Stimulated activated CD8-positive, alpha-beta memory T cell treated with anti-CD3 and anti-CD28 coated beads, Interleukin-4, amount 100 ng/mL, for 1 hour (primary cell): ENCODE measurements around the gene NCOA3.

ENCODE experiments used
- DNase-seq, 2 donors: peaks; one replicate each; pipeline ENCODE4 v3.0.0-alpha.2; 2020; ENCODE audit warnings: low read depth in 2 of 2, low spot score in 1 of 2

Gene NCOA3

GRCh38 chr20:47663354-47664067 is 161.8 kb downstream of the NCOA3 start:
- peak; percentile 42 to 44 for DNase-seq

DNA sequence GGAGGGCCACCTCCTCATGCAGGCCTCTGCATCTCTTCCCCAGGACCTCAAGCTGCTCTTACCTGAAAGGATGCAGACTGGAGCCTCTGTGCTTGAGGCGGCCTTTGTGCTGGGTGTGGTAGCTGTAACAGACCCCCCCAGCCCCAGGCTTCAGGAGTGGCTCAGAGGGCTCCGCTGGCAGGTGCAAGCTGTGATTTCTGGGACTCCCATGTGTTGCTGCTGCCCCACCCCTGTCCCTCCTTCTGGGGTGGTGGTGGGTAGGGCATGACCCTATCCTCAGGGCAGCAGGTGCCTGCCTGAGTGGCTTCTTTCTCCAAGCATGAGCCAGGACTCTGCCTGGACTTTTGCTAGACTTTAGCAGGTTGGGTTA is 162.4 kb downstream of the NCOA3 start:
- DNase-seq = no peak

DNA sequence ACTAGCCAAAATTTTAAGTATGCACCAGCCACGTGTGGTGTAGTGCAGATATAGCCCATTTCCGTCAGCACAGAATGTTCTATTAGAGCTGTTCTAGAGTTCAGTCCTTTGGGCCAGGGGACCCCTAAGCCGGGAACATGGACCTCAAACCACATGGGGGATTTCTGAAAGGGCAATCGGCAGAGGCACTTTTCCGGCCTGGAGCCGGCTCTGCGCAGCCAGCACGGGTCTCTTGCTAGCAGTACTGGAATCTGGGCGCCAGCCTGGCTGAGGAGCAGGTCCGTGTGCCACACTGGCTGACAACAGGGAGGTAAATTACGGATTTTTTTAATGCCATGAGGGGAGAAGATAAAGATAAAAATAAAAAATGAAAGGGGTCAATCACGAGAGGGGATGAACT is 163.1 kb downstream of the NCOA3 start:
- no peak for DNase-seq

- no peak for DNase-seq
Measured at GRCh38 chr20:47665221-47665991, 163.7 kb downstream of the NCOA3 start.

DNA sequence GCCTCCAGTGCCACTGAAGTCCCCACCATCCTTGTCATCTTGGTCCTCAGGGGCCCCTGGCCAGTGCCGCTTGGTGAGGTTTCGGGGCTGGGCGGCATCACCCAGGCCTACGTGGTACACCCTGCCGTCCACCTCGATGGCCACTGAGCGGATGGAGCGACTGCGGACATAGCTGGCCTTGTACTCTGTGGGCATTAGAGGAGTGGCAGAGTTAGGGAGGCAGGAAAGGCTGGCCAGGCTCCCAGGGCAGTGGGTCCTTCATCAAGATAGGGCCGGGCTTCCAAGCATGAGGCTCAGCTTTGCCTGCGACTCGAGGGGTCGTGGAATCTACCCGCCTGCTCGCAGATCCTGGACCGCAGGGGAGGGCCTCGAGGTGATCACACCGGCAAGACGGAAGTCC is 164.6 kb downstream of the NCOA3 start:
- no peak for DNase-seq

GRCh38 chr20:47667086-47667485 is 165.4 kb downstream of the NCOA3 start:
- DNase-seq = no peak

DNA sequence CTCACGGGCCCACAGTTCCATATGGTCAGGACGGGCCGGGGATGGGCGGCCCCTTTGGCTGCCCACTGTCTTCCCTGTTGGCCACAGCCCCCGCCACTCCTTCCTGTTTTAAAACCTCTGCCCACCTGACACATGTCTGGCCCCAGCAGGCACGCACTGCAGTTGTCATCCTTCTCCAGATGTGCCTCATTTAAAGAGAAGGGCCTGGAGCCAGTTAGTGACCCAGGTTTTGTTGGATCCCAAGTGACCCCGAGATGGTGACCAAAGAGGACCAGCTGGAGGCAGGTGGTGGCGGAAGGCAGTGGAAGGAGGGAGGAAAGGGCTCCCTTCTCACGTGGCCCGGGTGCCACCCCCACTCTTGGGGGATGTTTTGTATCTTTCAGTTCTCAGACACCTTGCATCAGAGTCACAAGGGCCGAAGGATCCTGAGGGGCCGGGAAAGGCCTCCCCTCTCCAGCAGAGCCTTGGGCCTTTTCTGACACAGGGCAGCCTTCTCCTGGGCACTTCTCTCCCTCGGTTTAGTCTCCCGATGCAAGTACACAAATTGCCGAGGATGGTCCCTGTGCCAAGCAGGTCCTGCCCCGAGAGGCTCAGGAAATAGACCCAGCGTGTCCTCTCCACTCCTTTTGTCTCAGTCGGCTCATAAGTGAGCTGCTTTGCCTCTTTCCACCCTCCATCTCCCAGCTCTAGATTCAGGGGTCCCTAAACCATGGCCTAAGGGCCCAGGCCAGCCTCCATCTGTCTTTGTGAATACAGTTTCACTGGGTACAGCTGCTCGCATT is 166.0 kb downstream of the NCOA3 start:
- DNase-seq = no peak

DNA sequence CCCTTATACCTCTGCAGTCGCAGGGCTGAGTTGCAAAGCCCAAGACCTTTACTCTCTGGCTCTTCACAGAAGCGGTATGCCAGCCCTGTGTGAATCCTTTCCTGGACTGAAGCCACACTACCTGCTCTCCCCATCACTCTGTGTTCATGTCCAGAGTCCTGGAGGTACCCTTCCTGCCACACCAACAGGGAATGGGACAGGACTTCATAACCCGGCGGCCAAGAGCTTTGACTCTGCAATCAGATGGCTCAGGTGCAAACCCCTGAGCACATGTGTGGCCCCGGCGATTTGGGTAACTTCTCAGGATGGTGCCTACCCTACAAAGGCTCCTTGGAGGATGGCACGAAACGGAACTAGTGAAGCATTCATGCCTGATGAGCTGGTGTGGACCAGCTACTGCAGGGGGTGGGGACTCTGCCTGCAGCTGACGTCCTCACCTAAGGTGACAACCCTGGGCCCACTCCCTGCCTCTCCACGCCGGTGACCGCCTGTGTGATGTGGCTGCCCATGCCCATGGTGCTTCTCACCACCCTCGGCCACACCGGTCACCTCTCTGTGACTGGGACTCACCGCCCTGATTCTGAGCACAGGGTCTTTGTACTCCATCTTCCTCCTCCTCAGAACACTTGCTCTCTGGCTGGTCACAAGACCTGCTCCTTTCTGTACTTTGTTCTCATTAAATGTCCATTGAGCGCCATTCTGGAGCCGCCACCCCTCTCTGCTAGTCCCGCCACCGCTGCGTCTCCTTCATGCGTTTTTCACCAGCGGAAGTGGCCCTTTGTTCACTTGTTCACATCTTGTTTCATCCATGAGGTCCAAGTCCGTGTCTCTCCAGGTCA is 166.8 kb downstream of the NCOA3 start:
- DNase-seq = no peak

DNA sequence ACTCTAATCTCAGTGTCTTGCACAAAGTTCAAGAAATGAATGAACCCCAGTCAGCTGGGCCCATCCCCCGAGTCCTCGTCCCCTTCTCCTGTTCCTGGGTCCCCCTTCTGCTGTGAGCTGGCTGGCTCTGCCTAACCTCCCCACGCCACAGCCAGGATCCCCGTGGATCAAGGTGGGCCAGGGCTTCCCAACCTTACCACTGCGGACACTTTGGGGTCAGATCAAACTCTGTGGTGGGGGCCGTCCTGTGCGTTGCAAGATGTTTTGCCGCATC is 167.4 kb downstream of the NCOA3 start:
- DNase-seq = no peak

DNA sequence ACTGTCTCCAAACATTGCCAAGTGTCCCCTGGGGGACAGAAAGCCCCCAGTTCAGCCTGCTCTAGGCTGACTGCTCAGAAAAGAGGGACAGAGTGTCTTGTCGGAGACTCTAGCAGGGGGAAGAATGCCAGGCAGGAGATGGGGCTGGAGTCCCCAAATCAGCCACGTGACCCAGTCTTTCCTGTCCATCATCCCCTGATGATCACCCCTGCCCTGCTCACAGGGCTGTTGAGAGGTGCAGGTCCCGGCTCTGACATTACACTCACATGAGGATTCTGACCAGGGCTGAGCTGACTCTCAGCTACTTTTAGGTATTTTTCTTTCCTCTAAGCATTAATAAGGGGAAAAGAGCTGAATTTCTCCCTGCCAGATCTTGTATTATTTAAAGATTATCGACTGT is 167.8 kb downstream of the NCOA3 start:
- no peak for DNase-seq

DNA sequence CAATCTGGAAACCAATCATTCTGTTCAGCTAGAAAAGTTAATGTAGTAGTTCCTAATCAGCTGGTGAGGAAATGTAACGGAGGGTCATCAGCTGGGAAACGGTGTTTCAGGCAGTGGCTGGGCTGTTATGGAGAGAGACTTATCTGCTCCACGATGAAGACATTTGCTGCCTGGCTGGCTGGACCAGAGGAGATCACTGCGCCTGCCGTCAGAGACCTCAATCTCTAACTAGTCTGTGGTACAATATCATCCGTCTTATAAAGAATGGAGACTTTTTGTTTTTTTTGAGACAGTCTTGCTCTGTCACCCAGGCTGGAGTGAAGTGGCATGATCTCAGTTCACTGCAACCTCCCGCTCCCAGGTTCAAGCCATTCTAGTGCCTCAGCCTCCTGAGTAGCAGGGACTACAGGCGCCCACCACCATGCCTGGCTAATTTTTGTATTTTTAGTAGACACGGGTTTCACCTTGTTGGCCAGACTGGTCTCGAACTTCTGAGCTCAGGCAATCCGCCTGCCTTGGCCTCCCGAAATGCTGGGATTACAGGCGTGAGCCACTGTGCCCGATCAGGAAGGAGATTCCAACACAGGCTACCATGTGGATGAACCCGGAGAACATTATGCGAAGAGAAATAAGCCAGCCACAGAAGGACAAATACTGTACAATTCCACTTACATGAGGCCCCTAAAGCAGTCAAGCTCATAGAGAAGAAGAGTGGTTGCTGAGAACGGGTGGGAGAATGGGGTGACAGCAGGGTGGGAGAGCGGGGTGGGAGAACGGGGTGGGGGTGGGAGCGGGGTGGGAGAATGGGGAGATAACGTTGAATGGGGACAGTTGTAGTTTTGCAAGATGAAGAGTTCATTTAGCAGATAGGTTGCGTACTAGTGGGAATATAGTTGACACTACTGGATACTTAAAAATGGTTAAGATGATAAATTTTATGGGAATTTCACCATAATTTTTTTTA is 168.5 kb downstream of the NCOA3 start:
- DNase-seq = no peak

DNA sequence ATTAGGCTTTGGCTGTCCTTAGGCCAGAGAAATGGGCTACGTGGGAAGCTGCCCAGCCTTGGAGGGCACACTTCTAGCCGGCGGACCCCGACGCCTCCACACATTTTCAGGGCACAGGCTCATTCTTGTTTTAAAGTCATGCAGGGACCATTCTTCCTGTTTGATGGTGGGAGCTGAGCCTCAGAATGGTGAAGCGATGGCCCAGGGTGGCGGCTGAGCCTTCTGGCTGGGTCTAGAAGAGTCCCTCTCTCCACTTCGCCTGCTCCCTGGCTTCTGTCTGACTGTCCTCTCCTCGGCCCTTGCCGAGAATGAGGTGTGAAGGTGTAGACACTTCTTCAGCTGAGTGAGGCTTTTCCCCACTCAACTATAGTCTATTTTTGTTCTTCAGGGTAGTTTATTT is 169.2 kb downstream of the NCOA3 start:
- no peak for DNase-seq

DNA sequence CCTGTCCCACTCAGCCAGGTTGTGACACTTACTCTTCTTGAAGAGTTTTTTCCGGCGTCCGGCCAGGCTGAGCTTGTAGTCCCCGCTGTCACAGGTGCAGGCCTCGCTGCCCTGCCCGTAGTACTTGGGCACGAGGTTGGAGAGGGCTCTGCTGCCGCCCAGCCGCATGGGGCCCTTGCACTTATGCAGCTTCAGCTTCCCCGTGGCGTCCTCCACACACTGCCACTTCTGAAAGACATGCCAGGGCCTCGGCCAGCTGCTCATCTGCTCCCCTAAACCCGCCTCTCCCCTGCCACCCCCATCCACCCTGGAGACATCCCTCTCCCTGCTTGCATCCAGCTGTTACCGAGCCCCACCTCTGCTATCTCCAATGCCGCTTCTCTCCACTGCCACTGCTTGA is 170.5 kb downstream of the NCOA3 start:
- no peak for DNase-seq

- DNase-seq = no peak
Measured at GRCh38 chr20:47672886-47673670, 171.4 kb downstream of the NCOA3 start.

DNA sequence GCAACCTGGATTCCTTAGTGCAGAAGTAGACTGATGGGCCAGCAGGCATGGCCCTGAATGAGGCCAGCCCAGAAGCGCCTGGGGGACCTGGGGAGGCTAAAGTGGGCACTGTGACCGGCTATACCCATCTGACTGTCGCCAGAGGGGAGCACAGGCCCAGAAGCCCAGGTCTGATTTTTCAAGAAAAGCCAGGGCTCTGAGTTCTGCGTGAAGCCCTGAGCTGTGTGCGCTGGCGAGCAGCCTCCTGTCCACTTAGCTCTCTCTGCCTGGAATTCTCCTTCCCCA is 171.9 kb downstream of the NCOA3 start:
- DNase-seq = no peak

DNA sequence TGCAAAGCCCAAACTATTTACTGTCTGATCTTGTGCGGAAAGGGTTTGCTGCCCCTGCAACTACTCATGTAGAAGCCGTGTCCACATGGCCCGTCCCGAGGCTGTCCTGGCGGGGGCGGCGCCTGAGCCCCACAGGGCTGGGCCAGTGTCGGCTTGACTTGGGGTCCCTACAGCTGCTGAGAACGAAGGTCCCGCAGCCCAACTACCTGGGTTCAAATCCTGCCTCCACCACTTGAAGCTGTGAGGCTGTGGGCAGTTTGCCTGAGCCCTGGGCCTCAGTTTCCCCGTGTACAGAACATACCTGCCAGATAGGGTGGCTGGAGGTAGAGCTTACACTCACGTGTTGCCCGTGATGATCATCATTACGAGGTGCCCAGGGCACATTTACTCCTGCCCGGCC is 172.5 kb downstream of the NCOA3 start:
- no peak for DNase-seq

DNA sequence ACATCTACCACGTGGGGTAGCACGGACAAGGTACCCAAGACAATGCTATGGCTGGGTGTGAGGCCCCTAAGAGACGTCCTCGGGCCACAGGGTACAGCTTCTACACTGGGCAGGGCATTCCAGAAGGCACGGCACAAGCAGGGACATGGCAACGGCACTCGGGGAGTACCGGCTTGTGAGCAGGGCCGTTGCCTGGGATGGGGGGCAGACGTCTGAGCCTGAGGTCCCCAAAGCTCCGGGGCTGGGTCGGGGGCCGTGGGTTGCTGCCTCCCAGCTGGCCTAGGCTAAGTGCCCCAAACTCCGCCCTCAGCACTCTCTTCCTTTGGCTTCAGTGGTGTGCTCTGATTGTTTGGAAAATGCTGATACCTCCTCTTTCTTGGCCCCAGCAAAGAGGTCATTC is 173.0 kb downstream of the NCOA3 start:
- no peak for DNase-seq

DNA sequence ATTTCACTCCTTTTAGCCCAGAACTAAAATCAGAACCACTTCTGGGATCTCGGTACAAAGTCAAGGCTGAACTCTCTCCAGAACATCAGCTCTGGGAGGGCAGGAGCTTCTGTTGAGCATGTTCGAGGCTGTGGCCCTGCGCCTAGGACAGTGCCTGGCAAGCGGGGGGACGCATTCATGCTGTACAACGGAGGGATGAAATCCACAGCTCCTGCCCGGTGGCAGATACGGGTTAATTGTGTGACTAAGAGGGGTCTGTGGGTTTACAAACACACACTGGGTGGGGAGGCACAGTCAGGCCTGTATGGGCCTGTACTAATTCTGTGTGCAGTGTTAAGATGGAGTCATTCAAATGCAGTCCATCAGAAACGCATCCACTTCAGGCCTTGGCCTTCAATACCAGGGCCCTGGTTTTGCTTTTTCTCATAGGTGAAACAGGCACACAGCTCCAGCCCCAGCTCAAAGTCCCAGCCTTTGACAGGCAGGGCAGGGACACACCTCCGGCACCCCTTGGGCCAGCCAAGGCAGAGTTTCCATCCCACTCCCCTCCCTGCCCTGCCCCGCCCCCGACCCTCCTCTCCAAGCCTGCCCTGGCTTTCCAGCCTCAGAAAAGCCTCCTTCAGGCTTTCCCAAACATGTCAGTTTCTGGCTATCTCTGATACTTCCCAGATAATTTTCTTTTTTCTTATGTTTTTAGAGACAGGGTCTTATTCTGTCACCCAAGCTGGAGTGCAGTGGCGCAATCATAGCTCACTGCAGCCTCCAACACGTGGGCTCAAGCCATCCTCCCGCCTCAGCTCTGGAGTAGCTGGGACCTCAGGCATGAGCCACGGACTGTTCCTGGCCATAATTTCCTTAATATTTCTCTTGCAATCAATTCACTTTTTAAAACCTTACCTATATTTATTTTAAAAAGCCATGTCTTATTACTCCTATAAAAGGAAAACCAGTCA is 173.8 kb downstream of the NCOA3 start:
- DNase-seq = no peak
